WTC11 (cell line): ENCODE data around the gene ZNF648. TPM values are rescaled to one million over a fixed set of nuclear protein-coding genes. Genes with fewer than 3 reads are reported as not detected.

Experiments used
- ATAC-seq: fragments of 200-7000 bp; cut with Tn5 transposase; 2 replicates; pipeline ENCODE4 v1.10.0; 2021; ENCODE audit warnings: mild to moderate bottlenecking, moderate library complexity
- CTCF ChIA-PET: fragments of 300-600 bp; sonication (Branson Sonifier 250); formaldehyde crosslinking; loops from one replicate; lab custom pipeline; 2021; ENCODE audit warnings: antibody characterized with exemption; lab: Charles Lee
- POLR2A ChIA-PET: fragments of 350-600 bp; sonication (Branson Sonifier 250); formaldehyde crosslinking; loops from one replicate; lab custom pipeline; 2021; ENCODE audit warnings: antibody characterized with exemption; lab: Charles Lee
- DNase-seq: peaks from one replicate; pipeline ENCODE4 v3.0.0; 2021; ENCODE audit warnings: low spot score
- H3K27ac Mint-ChIP-seq: 2 replicates; pipeline ENCODE4 v1.8.0; 2021; ENCODE audit warnings: mixed read lengths
- H3K27me3 Mint-ChIP-seq: 2 replicates; pipeline ENCODE4 v1.8.0; 2021; ENCODE audit warnings: low read depth, mild to moderate bottlenecking, moderate library complexity, mixed read lengths
- H3K36me3 Mint-ChIP-seq: 2 replicates; pipeline ENCODE4 v1.8.0; 2021; ENCODE audit warnings: mixed read lengths
- H3K4me1 Mint-ChIP-seq: 2 replicates; pipeline ENCODE4 v1.8.0; 2022; ENCODE audit warnings: mixed read lengths
- H3K4me3 Mint-ChIP-seq: 2 replicates; pipeline ENCODE4 v1.8.0; 2021; ENCODE audit warnings: mild to moderate bottlenecking, moderate library complexity, mixed read lengths
- H3K9me3 Mint-ChIP-seq: 2 replicates; pipeline ENCODE4 v1.8.0; 2021; ENCODE audit warnings: mixed read lengths
- AFF4 ChIP-seq: sonication (generic); formaldehyde crosslinking; IDR thresholded peaks from 2 replicates; pipeline ENCODE4 v1.8.1; 2023; ENCODE audit warnings: mild to moderate bottlenecking, missing genetic modification reagents, borderline replicate concordance
- ATF2 ChIP-seq: sonication (generic); formaldehyde crosslinking; IDR thresholded peaks from 2 replicates; pipeline ENCODE4 v1.8.1; 2022; ENCODE audit warnings: low read depth, missing genetic modification reagents, borderline replicate concordance
- CBFB ChIP-seq: sonication (generic); formaldehyde crosslinking; IDR thresholded peaks from 2 replicates; pipeline ENCODE4 v1.8.1; 2022; ENCODE audit warnings: mild to moderate bottlenecking, low read depth, missing genetic modification reagents
- ESRRA ChIP-seq: sonication (generic); formaldehyde crosslinking; IDR thresholded peaks from 2 replicates; pipeline ENCODE4 v1.8.1; 2022; ENCODE audit warnings: mild to moderate bottlenecking, missing genetic modification reagents, borderline replicate concordance
- GABPB1 ChIP-seq: sonication (generic); formaldehyde crosslinking; IDR thresholded peaks from 2 replicates; pipeline ENCODE4 v1.8.1; 2023; ENCODE audit warnings: mild to moderate bottlenecking, missing genetic modification reagents
- JAZF1 ChIP-seq: fragments of 250-450 bp; sonication (Bioruptor Pico); IDR thresholded peaks from 2 replicates; pipeline ENCODE4 v1.9.0; 2021; ENCODE audit warnings: moderate library complexity, mild to moderate bottlenecking, inconsistent platforms
- PRRX2 ChIP-seq: fragments of 250-450 bp; sonication (Bioruptor Pico); IDR thresholded peaks from 2 replicates; pipeline ENCODE4 v1.8.0; 2021; ENCODE audit warnings: mild to moderate bottlenecking
- RORB ChIP-seq: fragments of 250-450 bp; sonication (Bioruptor Pico); IDR thresholded peaks from 2 replicates; pipeline ENCODE4 v1.9.0; 2021; ENCODE audit warnings: mild to moderate bottlenecking
- ZNF532 ChIP-seq: fragments of 250-450 bp; sonication (Bioruptor Pico); IDR thresholded peaks from 2 replicates; pipeline ENCODE4 v1.9.0; 2021; ENCODE audit warnings: mild to moderate bottlenecking, borderline replicate concordance
- ZNF671 ChIP-seq: fragments of 250-450 bp; sonication (Bioruptor Pico); IDR thresholded peaks from 2 replicates; pipeline ENCODE4 v1.8.0; 2021; ENCODE audit warnings: mild to moderate bottlenecking
- total RNA-seq: library from RNA; stranded (reverse); gene quantifications from 3 replicates; pipeline ENCODE4 v1.2.3, GENCODE V29; 2021
- TF ChIP-seq, protein P1 (sequence below): sonication (generic); formaldehyde crosslinking; IDR thresholded peaks from 2 replicates; pipeline ENCODE4 v1.8.0; 2022; ENCODE audit warnings: missing genetic modification reagents

The ZNF648 gene
- total RNA-seq, 1 experiment from 2014 or later: 0.17 TPM

GRCh38 chr1:182071924-182072323 lies 10.4 kb upstream of the ZNF648 start:
- CTCF ChIA-PET: interaction anchor here (0.6 to 1.4 kb wide), 2 partner anchors 9 to 1705 kb away, joined by 3 to 5 read pairs; no protein-coding TSS in a partner anchor
- Mint-ChIP-seq H3K4me1 (peaks cover 5% of the 10 kb centered on the region), H3K27me3 (no peaks in the 10 kb centered on the region; the same call in 1 of the 2 replicates), H3K36me3 (no peaks in the 10 kb centered on the region), H3K4me3 (no peak overlapping the region), H3K9me3 (no peaks in the 10 kb centered on the region), H3K27ac (no peak overlapping the region)
- ATAC-seq: no peak
- POLR2A ChIA-PET: interaction anchor here (0.6 kb wide), 1 partner anchor 522 kb away, joined by 3 read pairs; no protein-coding TSS in a partner anchor
- TF ChIP-seq, protein P1, sequence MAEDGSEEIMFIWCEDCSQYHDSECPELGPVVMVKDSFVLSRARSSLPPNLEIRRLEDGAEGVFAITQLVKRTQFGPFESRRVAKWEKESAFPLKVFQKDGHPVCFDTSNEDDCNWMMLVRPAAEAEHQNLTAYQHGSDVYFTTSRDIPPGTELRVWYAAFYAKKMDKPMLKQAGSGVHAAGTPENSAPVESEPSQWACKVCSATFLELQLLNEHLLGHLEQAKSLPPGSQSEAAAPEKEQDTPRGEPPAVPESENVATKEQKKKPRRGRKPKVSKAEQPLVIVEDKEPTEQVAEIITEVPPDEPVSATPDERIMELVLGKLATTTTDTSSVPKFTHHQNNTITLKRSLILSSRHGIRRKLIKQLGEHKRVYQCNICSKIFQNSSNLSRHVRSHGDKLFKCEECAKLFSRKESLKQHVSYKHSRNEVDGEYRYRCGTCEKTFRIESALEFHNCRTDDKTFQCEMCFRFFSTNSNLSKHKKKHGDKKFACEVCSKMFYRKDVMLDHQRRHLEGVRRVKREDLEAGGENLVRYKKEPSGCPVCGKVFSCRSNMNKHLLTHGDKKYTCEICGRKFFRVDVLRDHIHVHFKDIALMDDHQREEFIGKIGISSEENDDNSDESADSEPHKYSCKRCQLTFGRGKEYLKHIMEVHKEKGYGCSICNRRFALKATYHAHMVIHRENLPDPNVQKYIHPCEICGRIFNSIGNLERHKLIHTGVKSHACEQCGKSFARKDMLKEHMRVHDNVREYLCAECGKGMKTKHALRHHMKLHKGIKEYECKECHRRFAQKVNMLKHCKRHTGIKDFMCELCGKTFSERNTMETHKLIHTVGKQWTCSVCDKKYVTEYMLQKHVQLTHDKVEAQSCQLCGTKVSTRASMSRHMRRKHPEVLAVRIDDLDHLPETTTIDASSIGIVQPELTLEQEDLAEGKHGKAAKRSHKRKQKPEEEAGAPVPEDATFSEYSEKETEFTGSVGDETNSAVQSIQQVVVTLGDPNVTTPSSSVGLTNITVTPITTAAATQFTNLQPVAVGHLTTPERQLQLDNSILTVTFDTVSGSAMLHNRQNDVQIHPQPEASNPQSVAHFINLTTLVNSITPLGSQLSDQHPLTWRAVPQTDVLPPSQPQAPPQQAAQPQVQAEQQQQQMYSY: no peak
- TF ChIP-seq GABPB1 (CRISPR knock-in tag): peak; percentile 69
- no peak for DNase-seq

GRCh38 chr1:182069028-182069466 lies 7.5 kb upstream of the ZNF648 start:
- DNase-seq (peak; percentile 74), ATAC-seq (peak; percentile 99)
- no peak overlapping the region for H3K27ac Mint-ChIP-seq
- ChIA-PET CTCF (interaction anchor here (0.6 to 5.1 kb wide), 9 partner anchors 11 to 323 kb away, joined by 3 to 62 read pairs (median 4); partner anchors contain the start of gene GLUL), POLR2A (no interaction called here)
- H3K9me3 Mint-ChIP-seq: peaks cover 8% of the 10 kb centered on the region
- H3K27me3 Mint-ChIP-seq: peaks cover 1% of the 10 kb centered on the region; the same call in 1 of the 2 replicates
- peaks cover 5% of the 10 kb centered on the region for H3K4me1 Mint-ChIP-seq
- H3K36me3 Mint-ChIP-seq: no peaks in the 10 kb centered on the region
- H3K4me3 Mint-ChIP-seq: peak overlapping the region; percentile 16
- no peak for TF ChIP-seq JAZF1 (CRISPR knock-in tag)
- TF ChIP-seq ESRRA (CRISPR knock-in tag): no peak
- TF ChIP-seq ZNF532 (CRISPR knock-in tag): 0 out of 2 replicates have a peak, but pooled peaks have one; percentile 54
- TF ChIP-seq PRRX2 (CRISPR knock-in tag): no peak
- no peak for TF ChIP-seq ZNF671
- TF ChIP-seq, protein P1: no peak
- TF ChIP-seq ATF2 (CRISPR knock-in tag): no peak
- TF ChIP-seq RORB (CRISPR knock-in tag): no peak
- TF ChIP-seq CBFB (CRISPR knock-in tag): no peak
- no peak for TF ChIP-seq AFF4 (CRISPR knock-in tag)
